Thyroid gland (tissue), 4 donors: Measurements from ENCODE around the gene SEC14L2. TPM values are rescaled to one million over a fixed set of nuclear protein-coding genes. Genes with fewer than 3 reads are reported as not detected.

Experiments
- DNase-seq, 2 donors: peaks; one replicate each; pipeline ENCODE4 v3.0.0-alpha.2; 2019
- H3K27ac ChIP-seq, 3 donors: fragments of 200-600 bp; sonication (generic); 1 replicate in 2 of 3; 2 replicates in 1 of 3; pipeline ENCODE4 v1.5.1; 2016 to 2019; ENCODE audit warnings: mild to moderate bottlenecking in 1 of 3, moderate library complexity in 1 of 3
- H3K27me3 ChIP-seq: fragments of 200-600 bp; sonication (generic); one replicate; pipeline ENCODE4 v1.5.1; 2019
- H3K36me3 ChIP-seq, 2 donors: fragments of 200-600 bp; sonication (generic); one replicate each; pipeline ENCODE4 v1.5.1; 2016 to 2019
- H3K4me1 ChIP-seq, 2 donors: fragments of 200-600 bp; sonication (generic); one replicate each; pipeline ENCODE4 v1.5.1; 2017 to 2019
- H3K4me3 ChIP-seq, 3 donors: fragments of 200-600 bp; sonication (generic); replicated peaks in 1 of 3; 1 replicate in 2 of 3; 2 replicates in 1 of 3; pipeline ENCODE4 v1.5.1; 2016; ENCODE audit warnings: mild to moderate bottlenecking in 1 of 3
- H3K9me3 ChIP-seq: fragments of 200-600 bp; sonication (generic); one replicate; pipeline ENCODE4 v1.5.1; 2017
- POLR2A ChIP-seq, 2 donors: fragments of 450-650 bp; IDR thresholded peaks; one replicate each; pipeline ENCODE4 v1.6.1; 2017; ENCODE audit warnings: antibody characterized with exemption in 2 of 2, mild to moderate bottlenecking in 2 of 2, moderate library complexity in 1 of 2
- WGBS, 2 donors: methylation state at CpG; one replicate each; pipeline ENCODE4 v1.1.5; 2017; 5-methylcytosine and 5-hydroxymethylcytosine counted together
- intact Hi-C: fragments of 100-400 bp; cut with DNase I; formaldehyde crosslinking; loops from one replicate; pipeline ENCODE4 v1.15.1; 2023
- total RNA-seq, 4 donors: library from RNA; depleted of rRNA; stranded (reverse); fragments of >200 nt; gene quantifications; one replicate each; pipeline ENCODE4 v1.2.3, GENCODE V29; 2016
- TF ChIP-seq, protein P1 (sequence below), 6 experiments: fragments of 200-600 bp in 3 of 6; fragments of 450-650 bp in 3 of 6; sonication (generic) in 3 of 6; IDR thresholded peaks; one replicate each; pipeline ENCODE4 v1.5.1; 2016 to 2019; ENCODE audit warnings: antibody characterized with exemption in 6 of 6, mild to moderate bottlenecking in 2 of 6, inconsistent platforms in 1 of 6, moderate library complexity in 1 of 6

The SEC14L2 gene
- total RNA-seq, 4 donors from 2014 or later: 26.6 to 59.1 (median 30.4) TPM

- intact Hi-C loops: no loop called here
- H3K27ac ChIP-seq: no peak overlapping the region
Observed at GRCh38 chr22:30404307-30404706, 7.5 kb downstream of the SEC14L2 start.

DNA sequence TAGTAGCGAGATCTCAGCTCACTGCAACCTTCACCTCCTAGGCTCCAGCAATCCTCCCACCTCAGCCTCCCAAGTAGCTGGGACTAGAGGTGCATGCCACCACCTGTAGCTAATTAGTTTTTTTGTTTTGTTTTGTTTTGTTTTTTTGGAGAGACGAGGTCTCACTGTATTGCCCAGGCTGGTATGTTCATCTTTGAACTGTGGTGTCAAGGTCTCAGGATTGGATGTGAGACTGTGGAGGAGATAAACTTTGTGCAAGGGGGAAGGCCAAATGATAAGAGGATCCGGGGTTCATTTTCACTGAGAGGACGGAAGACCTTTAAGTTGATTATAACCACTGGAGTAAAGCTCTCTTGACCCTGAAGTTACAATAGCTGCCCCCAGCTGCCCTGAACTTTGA is 8.9 kb downstream of the SEC14L2 start:
- Histone ChIP-seq H3K36me3 (peaks cover 12 to 21% of the 10 kb centered on the region in 2 donors), H3K4me1 (peaks cover 0 to 5% of the 10 kb centered on the region in 2 donors)

More at GRCh38 chr22:30404307-30404706, 7.5 kb downstream of the SEC14L2 start:
- DNase-seq: no peak
- TF ChIP-seq, protein P1, sequence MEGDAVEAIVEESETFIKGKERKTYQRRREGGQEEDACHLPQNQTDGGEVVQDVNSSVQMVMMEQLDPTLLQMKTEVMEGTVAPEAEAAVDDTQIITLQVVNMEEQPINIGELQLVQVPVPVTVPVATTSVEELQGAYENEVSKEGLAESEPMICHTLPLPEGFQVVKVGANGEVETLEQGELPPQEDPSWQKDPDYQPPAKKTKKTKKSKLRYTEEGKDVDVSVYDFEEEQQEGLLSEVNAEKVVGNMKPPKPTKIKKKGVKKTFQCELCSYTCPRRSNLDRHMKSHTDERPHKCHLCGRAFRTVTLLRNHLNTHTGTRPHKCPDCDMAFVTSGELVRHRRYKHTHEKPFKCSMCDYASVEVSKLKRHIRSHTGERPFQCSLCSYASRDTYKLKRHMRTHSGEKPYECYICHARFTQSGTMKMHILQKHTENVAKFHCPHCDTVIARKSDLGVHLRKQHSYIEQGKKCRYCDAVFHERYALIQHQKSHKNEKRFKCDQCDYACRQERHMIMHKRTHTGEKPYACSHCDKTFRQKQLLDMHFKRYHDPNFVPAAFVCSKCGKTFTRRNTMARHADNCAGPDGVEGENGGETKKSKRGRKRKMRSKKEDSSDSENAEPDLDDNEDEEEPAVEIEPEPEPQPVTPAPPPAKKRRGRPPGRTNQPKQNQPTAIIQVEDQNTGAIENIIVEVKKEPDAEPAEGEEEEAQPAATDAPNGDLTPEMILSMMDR (IDR thresholded peaks at IDR 0.05): no peak
- TF ChIP-seq POLR2A (IDR thresholded peaks at IDR 0.05): no peak
- H3K36me3 ChIP-seq: peaks cover 0 to 12% of the 10 kb centered on the region in 2 donors
- no peak overlapping the region for H3K4me3 ChIP-seq
- H3K9me3 ChIP-seq: no peaks in the 10 kb centered on the region
- peaks cover 0 to 5% of the 10 kb centered on the region in 2 donors for H3K4me1 ChIP-seq
- WGBS, 2 donors: 86 to 97% methylated on average over 6 of the region's 6 CpGs
- no peaks in the 10 kb centered on the region for H3K27me3 ChIP-seq

GRCh38 chr22:30406400-30406799 is 9.6 kb downstream of the SEC14L2 start:
- intact Hi-C loops: no loop called here
- 85 to 95% methylated on average over 6 of the region's 6 CpGs for WGBS, 2 donors
- Histone ChIP-seq H3K4me3 (no peak overlapping the region), H3K27me3 (no peaks in the 10 kb centered on the region), H3K36me3 (peaks cover 16 to 27% of the 10 kb centered on the region in 2 donors), H3K27ac (no peak overlapping the region), H3K9me3 (no peaks in the 10 kb centered on the region), H3K4me1 (peaks cover 0 to 5% of the 10 kb centered on the region in 2 donors)
- TF ChIP-seq POLR2A (IDR thresholded peaks at IDR 0.05): no peak
- TF ChIP-seq, protein P1 (IDR thresholded peaks at IDR 0.05): no peak
- DNase-seq: no peak

More for the DNA sequence above, 8.9 kb downstream of the SEC14L2 start:
- TF ChIP-seq, protein P1 (IDR thresholded peaks at IDR 0.05): no peak
- TF ChIP-seq POLR2A (IDR thresholded peaks at IDR 0.05): no peak
- intact Hi-C loops: no loop called here
- Histone ChIP-seq H3K9me3 (no peaks in the 10 kb centered on the region), H3K27me3 (no peaks in the 10 kb centered on the region), H3K27ac (no peak overlapping the region), H3K4me3 (no peak overlapping the region)
- 83 to 88% methylated on average over 3 to 4 of the region's 4 CpGs for WGBS, 2 donors
- DNase-seq: no peak

DNA sequence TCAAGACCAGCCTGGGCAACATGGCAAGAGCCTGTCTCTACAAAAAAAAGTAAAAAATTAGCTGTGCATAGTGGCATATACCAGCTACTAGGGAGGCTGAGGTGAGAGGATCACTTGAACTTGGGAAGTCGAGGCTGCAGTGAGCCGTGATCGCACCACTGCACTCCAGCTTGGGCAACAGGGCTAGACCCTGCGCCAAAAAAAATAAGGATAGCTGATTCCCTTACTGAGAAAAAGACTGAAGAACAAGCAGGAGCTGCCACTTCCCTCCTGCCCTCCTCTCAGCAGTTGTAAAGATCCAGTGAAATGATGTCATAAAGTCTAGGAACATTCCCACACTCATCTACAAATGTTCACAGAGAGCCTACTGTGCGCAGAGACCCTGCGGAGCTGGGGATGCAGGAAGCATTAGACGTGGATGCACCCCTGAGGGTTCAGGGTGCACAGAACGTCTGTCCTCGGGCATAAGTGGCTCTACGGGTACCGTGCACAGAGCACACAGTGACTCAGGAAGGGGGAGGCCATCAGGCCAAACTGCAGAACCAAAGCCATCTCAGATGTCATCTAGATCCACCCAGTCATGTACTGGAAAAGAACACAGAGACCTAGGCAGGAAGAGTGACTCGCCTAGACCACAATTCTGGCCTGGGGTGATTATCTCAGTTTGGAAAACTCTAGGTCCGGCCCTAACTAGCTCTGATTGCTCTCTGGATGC is 11.7 kb downstream of the SEC14L2 start:
- H3K9me3 ChIP-seq: no peaks in the 10 kb centered on the region
- H3K36me3 ChIP-seq: peaks cover 16 to 32% of the 10 kb centered on the region in 2 donors
- H3K4me1 ChIP-seq: no peaks in the 10 kb centered on the region
- intact Hi-C loops: no loop called here
- 72 to 84% methylated on average over 11 to 13 of the region's 13 CpGs for WGBS, 2 donors
- H3K4me3 ChIP-seq: no peak overlapping the region
- no peak for DNase-seq
- H3K27me3 ChIP-seq: no peaks in the 10 kb centered on the region
- H3K27ac ChIP-seq: no peak overlapping the region
- TF ChIP-seq POLR2A (IDR thresholded peaks at IDR 0.05): no peak
- TF ChIP-seq, protein P1 (IDR thresholded peaks at IDR 0.05): no peak

GRCh38 chr22:30411780-30412179 is 15.0 kb downstream of the SEC14L2 start:
- intact Hi-C loops: no loop called here
- Histone ChIP-seq H3K9me3 (no peaks in the 10 kb centered on the region), H3K36me3 (peaks cover 29 to 42% of the 10 kb centered on the region in 2 donors), H3K27me3 (no peaks in the 10 kb centered on the region), H3K27ac (no peak overlapping the region), H3K4me1 (no peaks in the 10 kb centered on the region), H3K4me3 (no peak overlapping the region)
- DNase-seq: no peak
- 87 to 88% methylated on average over 3 of the region's 3 CpGs for WGBS, 2 donors
- TF ChIP-seq, protein P1 (IDR thresholded peaks at IDR 0.05): no peak
- TF ChIP-seq POLR2A (IDR thresholded peaks at IDR 0.05): no peak
